HG02885 (cell line): ENCODE measurements around the gene FCF1.

ENCODE experiments used
- ATAC-seq: cut with Tn5 transposase; IDR thresholded peaks from one replicate; pipeline ENCODE4 v1.9.1; 2021; ENCODE audit warnings: mild to moderate bottlenecking; ENCODE audit not compliant: unreplicated experiment, poor library complexity

The FCF1 gene

DNA sequence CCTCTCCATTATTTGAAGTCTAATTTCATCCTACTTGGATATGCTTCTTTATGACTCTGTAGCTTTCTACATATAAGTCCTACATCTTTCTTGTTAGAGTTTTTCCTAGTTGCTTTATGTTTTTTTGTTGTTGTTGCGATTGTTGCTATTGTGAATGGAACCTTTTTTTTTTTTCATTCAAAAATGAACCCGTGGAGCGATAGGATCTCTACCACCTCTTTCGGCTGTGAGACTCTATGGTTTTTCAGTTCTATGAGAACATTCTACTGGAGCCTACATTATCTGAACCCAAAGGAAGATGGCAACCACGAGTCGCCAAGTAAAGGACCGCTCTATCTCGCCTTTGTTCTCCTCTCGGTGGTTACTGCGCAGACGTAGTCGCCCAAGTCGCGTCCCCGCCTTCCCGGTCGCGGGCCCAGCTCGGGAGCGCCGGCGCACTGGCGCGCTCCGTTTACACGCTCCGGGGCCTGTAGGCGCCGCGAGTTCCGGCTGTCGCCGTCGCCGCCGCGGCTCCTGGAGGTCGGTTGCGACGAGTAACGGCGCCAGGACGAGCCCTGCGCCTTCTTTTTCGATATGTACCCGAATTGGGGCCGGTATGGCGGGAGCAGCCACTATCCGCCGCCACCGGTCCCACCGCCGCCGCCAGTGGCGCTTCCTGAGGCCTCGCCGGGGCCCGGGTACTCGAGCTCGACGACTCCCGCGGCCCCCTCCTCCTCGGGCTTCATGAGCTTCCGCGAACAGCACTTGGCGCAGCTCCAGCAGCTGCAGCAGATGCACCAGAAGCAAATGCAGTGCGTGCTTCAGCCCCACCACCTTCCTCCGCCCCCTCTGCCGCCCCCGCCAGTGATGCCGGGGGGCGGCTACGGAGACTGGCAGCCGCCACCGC lies 50.2 kb downstream of the FCF1 start, which contains the start of gene YLPM1:
TSS of gene YLPM1 (plus strand) at position 400 of the 886 bp plus-strand sequence. CDS start at position 574, 174 bp downstream.
- ATAC-seq: peak; percentile 95

- no peak for ATAC-seq
Observed at GRCh38 chr14:74763803-74764531, 51.0 kb downstream of the FCF1 start.

DNA sequence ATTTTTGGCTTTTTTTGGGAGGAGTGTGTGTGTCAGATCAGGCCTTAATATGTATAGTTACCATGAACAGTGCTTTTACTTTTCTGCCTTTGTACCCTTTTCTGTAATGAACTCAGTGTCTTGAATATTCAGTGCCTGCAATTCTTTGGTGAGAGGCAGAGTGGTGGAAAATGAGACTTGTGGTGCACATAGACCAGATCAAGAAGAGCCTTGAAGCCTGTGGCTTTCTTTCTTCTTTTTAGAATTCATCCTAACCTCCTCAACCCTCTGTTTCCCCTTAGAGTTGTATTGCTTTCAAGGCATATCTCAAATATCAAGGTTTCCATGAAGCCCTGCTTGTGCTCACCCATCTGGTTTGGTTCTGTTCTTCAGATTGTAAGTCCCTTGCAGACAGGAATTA lies 52.8 kb downstream of the FCF1 start:
- no peak for ATAC-seq

DNA sequence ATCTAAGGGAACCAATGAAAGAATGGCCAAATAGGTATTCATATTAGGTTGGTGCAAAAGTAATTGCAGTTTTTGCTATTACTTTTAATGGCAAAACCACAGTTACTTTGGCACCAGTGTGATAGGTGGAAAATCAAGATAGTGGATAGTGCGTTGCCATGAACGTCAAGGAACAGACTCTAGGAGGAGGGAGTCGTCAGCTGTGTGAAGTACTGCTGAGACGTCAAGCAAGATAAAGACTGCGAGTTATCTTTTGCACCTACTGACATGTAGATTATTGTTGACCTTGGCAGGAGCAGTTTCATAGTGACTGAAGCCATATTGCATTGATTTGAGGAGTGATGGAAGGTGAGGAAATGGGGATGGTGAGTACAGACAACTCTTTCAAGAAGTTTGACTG lies 58.5 kb downstream of the FCF1 start:
- no peak for ATAC-seq

- ATAC-seq: no peak
Observed at GRCh38 chr14:74784634-74785033, 71.7 kb downstream of the FCF1 start.

GRCh38 chr14:74785056-74785613 lies 72.2 kb downstream of the FCF1 start:
- ATAC-seq: no peak

DNA sequence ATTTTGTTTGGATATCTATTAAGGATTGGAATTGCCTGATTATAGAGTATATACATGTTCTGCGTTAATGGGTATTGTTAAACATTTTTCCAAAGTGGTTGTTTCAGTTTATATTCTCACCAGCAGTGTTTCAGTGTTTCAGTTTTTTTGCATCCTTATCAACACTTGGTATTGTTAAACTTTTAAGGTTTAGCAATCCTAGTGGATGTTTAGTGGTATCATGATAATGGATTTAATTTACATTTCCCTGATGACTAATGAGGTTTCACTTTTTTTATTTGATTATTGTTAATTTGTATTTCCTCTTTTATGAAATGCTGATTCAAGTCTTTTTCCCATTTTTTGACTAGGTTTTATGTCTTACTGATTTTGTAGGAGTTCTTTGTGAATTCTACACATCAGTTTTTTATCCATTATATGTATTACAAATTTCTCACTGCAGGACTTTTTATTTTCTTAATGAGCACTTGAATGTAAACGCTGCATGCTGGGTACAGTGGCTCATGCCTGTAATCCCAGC lies 73.9 kb downstream of the FCF1 start:
- ATAC-seq: no peak
